GM21576 (cell line): ENCODE results near the gene DIPK1C.

Source experiments
- ATAC-seq: cut with Tn5 transposase; IDR thresholded peaks from one replicate; pipeline ENCODE4 v1.9.1; 2021; ENCODE audit warnings: mild to moderate bottlenecking, moderate library complexity; ENCODE audit not compliant: unreplicated experiment

DIPK1C gene

GRCh38 chr18:74453642-74454198 lies 3.4 kb downstream of the DIPK1C start:
- no peak for ATAC-seq

GRCh38 chr18:74453016-74453566 lies 4.0 kb downstream of the DIPK1C start:
- no peak for ATAC-seq

- no peak for ATAC-seq
These were observed 6.0 kb downstream of the DIPK1C start for GRCh38 chr18:74451148-74451547.

DNA sequence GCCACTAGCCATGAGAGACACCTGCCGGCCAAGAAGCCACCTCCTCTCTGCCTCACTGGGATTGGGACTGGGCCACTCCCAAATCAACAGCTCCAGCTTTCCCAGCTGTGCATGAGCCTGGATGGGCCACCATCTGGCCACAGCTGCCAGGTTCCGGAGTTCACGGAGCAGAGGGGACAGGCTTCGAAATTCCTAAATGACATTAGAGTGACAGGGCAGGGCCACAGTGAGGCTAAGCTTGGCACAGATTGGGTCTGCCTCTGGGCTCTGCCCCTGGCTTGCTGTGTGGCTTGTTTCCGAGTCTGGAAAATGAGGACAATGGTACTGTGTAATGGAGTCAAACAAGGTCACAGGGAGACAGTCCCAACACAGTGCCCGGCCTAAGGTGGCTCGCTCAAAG lies 6.5 kb downstream of the DIPK1C start:
- no peak for ATAC-seq

DNA sequence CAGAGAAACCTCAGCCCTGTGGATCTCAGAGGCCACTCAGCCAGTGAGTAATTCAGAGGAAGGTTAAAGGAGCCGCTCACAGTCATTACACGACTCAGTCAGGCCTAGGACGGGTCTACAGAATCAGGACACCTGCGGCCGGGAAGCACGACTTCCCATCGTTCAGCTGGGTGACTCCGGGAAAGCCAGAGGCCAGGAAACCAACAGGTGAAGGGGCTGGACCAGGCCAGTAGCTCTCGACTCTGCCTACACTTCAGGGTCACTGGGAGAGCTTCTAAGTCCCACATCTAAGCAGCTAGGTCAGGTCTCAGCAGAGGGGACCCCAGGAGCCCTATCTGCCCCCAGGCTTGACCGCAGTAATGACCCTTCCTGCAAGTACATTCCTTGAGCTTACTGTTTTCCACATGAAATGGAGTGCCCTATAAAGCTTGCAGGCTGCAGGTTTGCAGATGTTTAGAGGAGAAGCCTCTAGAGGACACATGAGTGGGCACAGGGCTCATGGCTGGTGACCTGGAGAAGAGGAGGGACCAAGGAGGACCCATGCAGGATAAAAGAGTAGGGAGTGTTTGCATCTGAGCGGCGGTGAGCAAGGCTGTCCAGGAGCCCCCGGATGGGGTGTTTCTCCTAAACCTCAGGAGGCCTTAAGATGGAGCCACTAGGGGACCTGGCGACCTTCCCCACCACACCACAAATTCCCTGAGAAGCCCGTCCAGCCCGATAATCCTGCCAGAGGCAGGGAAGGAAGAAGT lies 9.5 kb downstream of the DIPK1C start:
- no peak for ATAC-seq

- no peak for ATAC-seq
These were observed 10.3 kb downstream of the DIPK1C start for GRCh38 chr18:74446631-74447403.

- ATAC-seq: no peak
These were observed 10.9 kb downstream of the DIPK1C start for GRCh38 chr18:74446178-74446577.

- ATAC-seq: no peak
These were observed 11.5 kb downstream of the DIPK1C start for GRCh38 chr18:74445585-74445984.

DNA sequence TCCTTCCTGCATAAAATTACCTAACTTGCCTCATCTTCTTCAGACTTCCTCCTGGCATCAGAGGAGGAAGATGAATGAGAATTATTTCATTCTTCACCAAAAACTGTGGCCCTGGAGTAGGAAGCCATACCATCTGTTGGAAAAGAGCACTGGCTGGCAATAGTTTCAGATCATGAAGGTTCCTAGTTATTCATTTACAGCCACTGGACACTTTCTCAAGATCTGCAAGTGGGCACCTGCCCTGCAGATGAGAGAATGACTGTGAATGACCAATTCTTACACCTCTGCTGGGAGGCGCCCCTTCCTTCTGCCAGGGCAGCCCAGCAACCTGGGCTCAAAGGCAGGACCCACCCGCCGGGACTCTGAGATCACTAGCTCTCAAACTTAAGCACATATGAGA lies 13.0 kb downstream of the DIPK1C start:
- ATAC-seq: no peak

DNA sequence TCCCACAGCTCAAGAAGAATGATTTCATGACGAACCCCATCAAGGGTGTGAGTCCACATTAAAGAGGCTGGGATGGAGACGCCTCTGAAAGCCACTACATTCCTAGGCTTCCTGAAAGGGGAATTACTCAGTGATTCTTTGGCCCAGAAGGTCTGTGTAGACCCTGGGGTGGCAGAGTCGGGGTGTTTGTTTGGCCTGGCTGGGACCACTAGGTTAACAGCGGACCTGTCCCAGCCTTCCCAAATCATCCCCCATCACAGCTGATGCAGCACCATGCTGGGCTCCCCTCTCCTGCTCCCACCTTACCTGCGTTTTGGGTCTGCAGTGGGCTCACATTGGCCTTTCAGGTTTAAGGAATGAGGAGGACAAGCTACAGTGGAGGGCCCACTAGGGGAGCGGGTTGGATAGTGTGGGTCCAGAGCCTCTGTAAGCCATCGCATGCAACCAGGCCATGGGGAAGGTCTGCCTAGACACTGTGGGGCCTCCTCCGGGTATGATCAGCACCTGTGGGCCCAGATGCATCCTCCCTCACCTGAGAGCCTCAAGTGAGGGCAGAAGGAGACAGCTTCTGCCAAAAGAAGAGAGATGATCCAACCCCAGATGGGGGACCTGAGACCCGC lies 16.2 kb downstream of the DIPK1C start:
- ATAC-seq: no peak

GRCh38 chr18:74438091-74438490 lies 19.0 kb downstream of the DIPK1C start:
- no peak for ATAC-seq

GRCh38 chr18:74436158-74436769 lies 20.8 kb downstream of the DIPK1C start:
- ATAC-seq: no peak

DNA sequence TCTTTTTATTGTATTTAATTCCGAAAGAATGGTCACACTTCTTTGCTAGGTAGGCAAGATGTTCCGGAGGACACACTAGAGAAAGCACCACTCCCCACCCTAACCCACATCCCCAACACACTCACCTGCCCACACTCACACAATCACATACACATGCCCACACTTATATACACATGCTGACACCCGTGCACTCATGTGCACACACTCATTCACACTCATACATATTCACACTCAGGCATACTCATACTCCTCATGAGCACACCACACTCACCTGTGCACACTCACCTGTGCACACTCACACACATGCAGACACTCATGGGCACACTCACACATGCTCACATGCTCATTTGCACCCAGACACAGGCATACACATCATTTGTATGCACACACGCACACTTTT lies 21.4 kb downstream of the DIPK1C start:
- ATAC-seq: no peak

DNA sequence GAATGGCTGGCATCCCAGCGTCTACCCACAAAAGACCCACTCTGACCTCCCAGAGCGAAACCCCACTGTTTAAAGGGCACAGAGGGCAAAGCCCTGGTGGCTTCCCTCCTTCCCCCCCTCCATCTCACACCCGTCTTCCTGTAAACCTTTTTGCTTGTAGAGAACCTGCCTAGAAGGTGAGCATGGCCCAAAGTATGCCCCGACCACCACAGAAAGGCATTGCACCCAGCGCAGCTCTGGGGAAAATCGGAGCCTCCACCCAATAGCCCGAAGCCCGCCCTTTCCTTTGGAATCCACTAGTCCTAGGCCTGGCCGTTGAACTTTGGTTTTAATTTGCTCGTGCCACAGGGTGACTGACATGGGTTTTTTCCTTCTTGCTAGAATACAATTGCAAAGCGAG lies 22.6 kb downstream of the DIPK1C start:
- ATAC-seq: no peak

- no peak for ATAC-seq
These were observed 26.1 kb downstream of the DIPK1C start for GRCh38 chr18:74430806-74431571.

- no peak for ATAC-seq
These were observed 26.9 kb downstream of the DIPK1C start for GRCh38 chr18:74430231-74430630.

GRCh38 chr18:74429096-74429495 lies 28.0 kb downstream of the DIPK1C start:
- no peak for ATAC-seq

GRCh38 chr18:74427442-74428112 lies 29.5 kb downstream of the DIPK1C start:
- ATAC-seq: no peak

DNA sequence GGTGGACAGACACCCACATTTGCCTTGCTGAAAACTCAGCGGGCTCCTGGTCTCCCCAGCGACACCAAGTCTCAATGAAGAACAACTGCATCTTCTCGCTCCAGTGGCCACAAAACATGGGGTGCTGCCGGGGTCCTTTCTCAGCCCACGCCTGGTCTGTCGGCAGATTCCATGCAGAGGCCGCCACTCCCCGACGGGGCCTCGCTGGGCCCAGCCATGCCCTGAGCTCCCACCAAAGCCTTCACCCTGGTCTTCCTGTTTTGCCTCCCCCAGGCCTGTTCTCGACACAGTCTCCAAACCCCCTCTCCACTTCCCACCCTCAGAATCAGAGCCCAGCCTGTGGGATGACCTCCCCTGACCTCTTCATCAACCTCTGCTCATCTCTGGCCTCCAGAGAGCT lies 31.2 kb downstream of the DIPK1C start:
- ATAC-seq: no peak

GRCh38 chr18:74425161-74425560 lies 31.9 kb downstream of the DIPK1C start:
- ATAC-seq: no peak
